RWPE1 (cell line): Measurements from ENCODE around the gene SPOCK1.

Source experiments
- CTCF ChIA-PET: fragments of 350-600 bp; sonication (Branson Sonifier 250); formaldehyde crosslinking; extraction: SDS; loops from one replicate; lab custom pipeline; 2021; lab: Yijun Ruan, JAX
- POLR2A ChIA-PET: fragments of 400-600 bp; formaldehyde crosslinking; extraction: SDS; loops from one replicate; lab custom pipeline; 2020; ENCODE audit warnings: antibody characterized with exemption; ENCODE audit not compliant: low non-redundant PET; lab: Yijun Ruan, JAX
- DNase-seq: peaks from one replicate; pipeline ENCODE4 v3.0.0; 2012; ENCODE audit warnings: low spot score
- H3K27ac ChIP-seq: fragments of 450-650 bp; 2 replicates; pipeline ENCODE4 v1.5.1; 2017
- TF ChIP-seq, protein P1 (sequence below): fragments of 450-650 bp; conservative IDR thresholded peaks from 2 replicates; pipeline ENCODE4 v1.5.1; 2017; ENCODE audit warnings: low read depth, mild to moderate bottlenecking

Gene SPOCK1

GRCh38 chr5:137365126-137365865 is 133.8 kb downstream of the SPOCK1 start:
- no peak for DNase-seq
- CTCF ChIA-PET = interaction anchor here (0.6 kb wide), 1 partner anchor 17 kb away, joined by 3 read pairs; no protein-coding TSS in a partner anchor
- TF ChIP-seq, protein P1, sequence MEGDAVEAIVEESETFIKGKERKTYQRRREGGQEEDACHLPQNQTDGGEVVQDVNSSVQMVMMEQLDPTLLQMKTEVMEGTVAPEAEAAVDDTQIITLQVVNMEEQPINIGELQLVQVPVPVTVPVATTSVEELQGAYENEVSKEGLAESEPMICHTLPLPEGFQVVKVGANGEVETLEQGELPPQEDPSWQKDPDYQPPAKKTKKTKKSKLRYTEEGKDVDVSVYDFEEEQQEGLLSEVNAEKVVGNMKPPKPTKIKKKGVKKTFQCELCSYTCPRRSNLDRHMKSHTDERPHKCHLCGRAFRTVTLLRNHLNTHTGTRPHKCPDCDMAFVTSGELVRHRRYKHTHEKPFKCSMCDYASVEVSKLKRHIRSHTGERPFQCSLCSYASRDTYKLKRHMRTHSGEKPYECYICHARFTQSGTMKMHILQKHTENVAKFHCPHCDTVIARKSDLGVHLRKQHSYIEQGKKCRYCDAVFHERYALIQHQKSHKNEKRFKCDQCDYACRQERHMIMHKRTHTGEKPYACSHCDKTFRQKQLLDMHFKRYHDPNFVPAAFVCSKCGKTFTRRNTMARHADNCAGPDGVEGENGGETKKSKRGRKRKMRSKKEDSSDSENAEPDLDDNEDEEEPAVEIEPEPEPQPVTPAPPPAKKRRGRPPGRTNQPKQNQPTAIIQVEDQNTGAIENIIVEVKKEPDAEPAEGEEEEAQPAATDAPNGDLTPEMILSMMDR = no peak
- POLR2A ChIA-PET = no interaction called here
- H3K27ac ChIP-seq = no peak overlapping the region

- no peak overlapping the region for H3K27ac ChIP-seq
- TF ChIP-seq, protein P1 = no peak
- DNase-seq = no peak
- CTCF ChIA-PET = no interaction called here
- POLR2A ChIA-PET = no interaction called here
Measured at GRCh38 chr5:137361280-137361679, 137.8 kb downstream of the SPOCK1 start.

- POLR2A ChIA-PET = no interaction called here
- no peak for DNase-seq
- H3K27ac ChIP-seq = no peak overlapping the region
- TF ChIP-seq, protein P1 = no peak
- CTCF ChIA-PET = no interaction called here
Measured at GRCh38 chr5:137360607-137361006, 138.5 kb downstream of the SPOCK1 start.

DNA sequence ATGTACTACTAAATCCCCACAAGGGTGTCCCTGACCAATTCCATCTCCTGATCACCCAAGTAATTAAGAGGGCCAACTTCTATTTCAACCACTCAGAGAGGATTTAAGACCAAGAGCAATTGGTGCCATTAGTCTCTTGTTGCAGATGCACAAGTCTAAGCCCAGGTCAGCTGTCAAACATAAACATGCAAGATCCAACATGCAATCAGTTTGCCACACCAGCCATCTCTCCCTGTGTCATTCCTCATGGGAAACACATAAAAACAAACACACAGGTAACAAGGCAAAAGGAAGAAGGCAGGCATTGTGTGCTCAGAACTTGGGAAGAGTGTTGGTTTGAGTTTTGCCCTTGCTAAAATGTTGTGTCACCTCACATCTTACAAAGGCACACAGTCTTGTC is 139.2 kb downstream of the SPOCK1 start:
- TF ChIP-seq, protein P1 = no peak
- POLR2A ChIA-PET = no interaction called here
- CTCF ChIA-PET = no interaction called here
- H3K27ac ChIP-seq = no peak overlapping the region
- DNase-seq = no peak

DNA sequence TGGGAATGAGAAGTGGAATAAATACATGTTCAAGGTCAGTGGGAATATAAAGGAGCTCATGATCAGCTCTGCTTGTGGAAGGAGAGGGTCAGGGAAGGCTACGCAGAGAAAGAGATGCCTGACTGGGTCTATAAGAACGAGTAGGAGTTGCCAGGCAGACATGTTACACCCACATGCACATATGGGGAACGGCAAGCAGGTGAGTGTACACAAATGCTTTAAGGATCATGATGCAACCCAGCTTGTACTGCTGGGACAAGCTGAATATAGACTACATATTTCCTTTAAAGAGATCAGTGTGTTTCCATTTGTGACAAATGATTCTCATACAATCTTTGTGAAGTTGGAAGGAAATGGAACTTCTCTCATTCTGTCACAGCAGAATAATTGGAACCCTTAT is 141.7 kb downstream of the SPOCK1 start:
- CTCF ChIA-PET = no interaction called here

GRCh38 chr5:137356127-137356526 is 143.0 kb downstream of the SPOCK1 start:
- TF ChIP-seq, protein P1 = no peak
- ChIA-PET CTCF (interaction anchor here (0.5 kb wide), 1 partner anchor 156 kb away, joined by 4 read pairs; no protein-coding TSS in a partner anchor), POLR2A (no interaction called here)
- no peak overlapping the region for H3K27ac ChIP-seq
- no peak for DNase-seq

More for the DNA sequence above, 141.7 kb downstream of the SPOCK1 start:
- TF ChIP-seq, protein P1 = no peak
- no peak for DNase-seq
- POLR2A ChIA-PET = no interaction called here
- H3K27ac ChIP-seq = no peak overlapping the region
